Uterus (tissue), 4 donors: ENCODE results near the gene DHX35. TPM values are rescaled to one million over a fixed set of nuclear protein-coding genes. Genes with fewer than 3 reads are reported as not detected.
"Not testable (repeated sequence)": the region's sequence is repeated elsewhere in the genome, so short reads cannot be mapped to it uniquely, and the experiment has no call there.

Experiments used
- DNase-seq, 2 donors: peaks; one replicate each; pipeline ENCODE4 v3.0.0-alpha.2; 2019 to 2020
- H3K27ac ChIP-seq, 2 donors: fragments of 200-600 bp; sonication (generic); 1 replicate in 1 of 2; 2 replicates in 1 of 2; pipeline ENCODE4 v1.5.1; 2016 to 2018
- H3K27me3 ChIP-seq, 2 donors: fragments of 200-600 bp; sonication (generic); one replicate each; pipeline ENCODE4 v1.5.1; 2018 to 2019; ENCODE audit warnings: control low read depth in 1 of 2
- H3K36me3 ChIP-seq, 2 donors: fragments of 200-600 bp; sonication (generic); one replicate each; pipeline ENCODE4 v1.5.1; 2019; ENCODE audit warnings: control low read depth in 1 of 2
- H3K4me1 ChIP-seq, 2 donors: fragments of 200-600 bp; sonication (generic); one replicate each; pipeline ENCODE4 v1.5.1; 2018 to 2019; ENCODE audit warnings: control low read depth in 1 of 2
- H3K4me3 ChIP-seq, 2 donors: fragments of 200-600 bp; sonication (generic); 1 replicate in 1 of 2; 2 replicates in 1 of 2; pipeline ENCODE4 v1.5.1; 2018 to 2019; ENCODE audit warnings: mild to moderate bottlenecking in 1 of 2
- H3K9me3 ChIP-seq, 2 donors: fragments of 200-600 bp; sonication (generic); one replicate each; pipeline ENCODE4 v1.5.1; 2019; ENCODE audit warnings: control low read depth in 1 of 2
- POLR2A ChIP-seq, 2 donors: fragments of 450-650 bp; IDR thresholded peaks; one replicate each; pipeline ENCODE4 v1.6.1; 2016; ENCODE audit warnings: antibody characterized with exemption in 2 of 2, mild to moderate bottlenecking in 1 of 2, moderate library complexity in 1 of 2
- intact Hi-C: fragments of 100-400 bp; cut with DNase I; formaldehyde crosslinking; loops from one replicate; pipeline ENCODE4 v1.15.1; 2023; ENCODE audit warnings: low total_unique reads
- total RNA-seq, 4 donors: library from RNA; depleted of rRNA in 3 of 4; stranded (reverse); fragments of >200 nt in 3 of 4; gene quantifications; one replicate each; pipeline versions ENCODE4 v1.1.0 to v1.2.4, GENCODE V29; 2014 to 2023
- TF ChIP-seq, protein P1 (sequence below), 4 experiments: fragments of 200-600 bp in 2 of 4; fragments of 450-650 bp in 2 of 4; sonication (generic) in 2 of 4; IDR thresholded peaks; one replicate each; pipeline ENCODE4 v1.5.1; 2016 to 2019; ENCODE audit warnings: antibody characterized with exemption in 4 of 4, mild to moderate bottlenecking in 2 of 4, moderate library complexity in 1 of 4
- donor health status: DM: yes; HTN: yes; CAD: no.

The DHX35 gene
- total RNA-seq, 4 donors from 2014 or later: 17.7 to 23.5 (median 21.6) TPM

DNA sequence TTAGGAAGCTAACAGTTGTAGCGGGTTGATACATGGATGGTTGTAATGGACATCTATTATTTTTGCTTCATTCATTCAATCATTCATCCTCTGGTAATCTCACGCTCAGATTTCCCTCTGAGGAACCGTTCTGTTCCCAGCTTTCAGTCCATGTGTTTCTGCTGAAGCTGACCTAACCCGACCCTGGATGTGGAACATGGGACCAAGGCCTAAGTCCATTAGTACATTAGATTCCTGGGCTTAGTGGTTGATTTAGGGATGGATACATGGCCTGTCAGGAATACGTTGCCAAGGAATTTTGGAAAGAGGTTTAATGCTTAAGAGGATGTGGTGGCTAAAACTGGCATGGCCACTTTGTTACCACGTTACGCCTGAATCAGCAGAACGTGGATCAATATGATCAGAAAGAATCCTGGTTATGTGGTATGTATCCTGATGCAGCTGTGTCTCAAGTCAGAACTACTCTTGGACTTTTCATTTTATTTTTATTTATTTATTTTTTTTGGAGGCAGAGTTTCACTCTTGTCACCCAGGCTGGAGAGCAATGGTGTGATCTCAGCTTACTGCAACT is 4.1 kb upstream of the DHX35 start:
- Histone ChIP-seq H3K27ac (no peak overlapping the region), H3K4me1 (no peaks in the 10 kb centered on the region), H3K4me3 (no peak overlapping the region), H3K36me3 (no peaks in the 10 kb centered on the region), H3K9me3 (no peaks in the 10 kb centered on the region), H3K27me3 (no peaks in the 10 kb centered on the region)
- no peak for TF ChIP-seq POLR2A (IDR thresholded peaks at IDR 0.05)
- TF ChIP-seq, protein P1, sequence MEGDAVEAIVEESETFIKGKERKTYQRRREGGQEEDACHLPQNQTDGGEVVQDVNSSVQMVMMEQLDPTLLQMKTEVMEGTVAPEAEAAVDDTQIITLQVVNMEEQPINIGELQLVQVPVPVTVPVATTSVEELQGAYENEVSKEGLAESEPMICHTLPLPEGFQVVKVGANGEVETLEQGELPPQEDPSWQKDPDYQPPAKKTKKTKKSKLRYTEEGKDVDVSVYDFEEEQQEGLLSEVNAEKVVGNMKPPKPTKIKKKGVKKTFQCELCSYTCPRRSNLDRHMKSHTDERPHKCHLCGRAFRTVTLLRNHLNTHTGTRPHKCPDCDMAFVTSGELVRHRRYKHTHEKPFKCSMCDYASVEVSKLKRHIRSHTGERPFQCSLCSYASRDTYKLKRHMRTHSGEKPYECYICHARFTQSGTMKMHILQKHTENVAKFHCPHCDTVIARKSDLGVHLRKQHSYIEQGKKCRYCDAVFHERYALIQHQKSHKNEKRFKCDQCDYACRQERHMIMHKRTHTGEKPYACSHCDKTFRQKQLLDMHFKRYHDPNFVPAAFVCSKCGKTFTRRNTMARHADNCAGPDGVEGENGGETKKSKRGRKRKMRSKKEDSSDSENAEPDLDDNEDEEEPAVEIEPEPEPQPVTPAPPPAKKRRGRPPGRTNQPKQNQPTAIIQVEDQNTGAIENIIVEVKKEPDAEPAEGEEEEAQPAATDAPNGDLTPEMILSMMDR (IDR thresholded peaks at IDR 0.05): no peak
- intact Hi-C loops: no loop called here
- no peak for DNase-seq

DNA sequence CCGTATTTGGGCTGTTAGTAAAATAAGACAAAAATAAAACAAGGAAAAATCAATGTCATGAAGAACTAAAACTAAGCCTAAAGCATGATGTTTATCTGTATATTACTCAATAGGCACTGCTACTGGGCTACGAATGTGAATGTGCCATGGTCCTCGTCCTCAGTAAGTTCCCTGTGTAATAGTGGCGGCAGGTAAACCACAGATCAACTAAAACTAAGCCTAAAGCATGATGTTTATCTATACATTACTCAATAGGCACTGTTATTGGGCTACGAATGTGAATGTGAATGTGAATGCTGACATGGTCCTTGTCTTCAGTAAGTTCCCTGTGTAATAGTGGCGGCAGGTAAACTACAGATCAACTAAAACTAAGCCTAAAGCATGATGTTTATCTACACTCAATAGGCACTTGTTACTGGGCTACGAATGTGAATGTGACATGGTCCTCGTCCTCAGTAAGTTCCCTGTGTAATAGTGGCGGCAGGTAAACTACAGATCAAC is 1.9 kb upstream of the DHX35 start:
- H3K27ac ChIP-seq, H3K36me3 ChIP-seq, H3K27me3 ChIP-seq, H3K4me1 ChIP-seq, intact Hi-C loops, DNase-seq, H3K4me3 ChIP-seq, H3K9me3 ChIP-seq: not testable (repeated sequence)

DNA sequence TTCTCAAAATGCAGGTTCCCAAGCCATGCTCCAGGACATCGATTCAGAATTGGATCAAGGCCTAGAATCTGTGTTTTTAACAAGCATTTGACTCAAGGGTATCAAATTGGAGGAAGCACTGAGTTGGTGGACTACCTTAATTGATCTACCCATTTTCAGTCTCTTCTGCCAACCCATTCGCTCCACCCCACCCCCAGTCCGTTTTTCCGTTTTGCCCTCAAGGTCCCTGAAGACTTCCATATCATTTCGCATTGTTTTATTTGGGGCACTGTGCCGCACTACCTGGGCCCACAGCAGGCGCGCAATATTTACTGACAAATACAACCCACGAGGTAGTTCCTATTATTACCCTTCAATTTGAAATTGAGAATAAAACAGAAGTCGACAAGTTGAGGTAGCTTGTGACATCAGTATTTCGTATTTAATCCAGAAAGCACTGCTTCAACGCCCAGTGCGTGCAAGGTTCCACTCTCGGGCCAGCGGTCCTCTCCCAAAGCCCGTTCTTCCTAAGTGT is 557 bp upstream of the DHX35 start:
- peak in 1 of 2 donors; percentile 18 for DNase-seq
- intact Hi-C loops: no loop called here

DNA sequence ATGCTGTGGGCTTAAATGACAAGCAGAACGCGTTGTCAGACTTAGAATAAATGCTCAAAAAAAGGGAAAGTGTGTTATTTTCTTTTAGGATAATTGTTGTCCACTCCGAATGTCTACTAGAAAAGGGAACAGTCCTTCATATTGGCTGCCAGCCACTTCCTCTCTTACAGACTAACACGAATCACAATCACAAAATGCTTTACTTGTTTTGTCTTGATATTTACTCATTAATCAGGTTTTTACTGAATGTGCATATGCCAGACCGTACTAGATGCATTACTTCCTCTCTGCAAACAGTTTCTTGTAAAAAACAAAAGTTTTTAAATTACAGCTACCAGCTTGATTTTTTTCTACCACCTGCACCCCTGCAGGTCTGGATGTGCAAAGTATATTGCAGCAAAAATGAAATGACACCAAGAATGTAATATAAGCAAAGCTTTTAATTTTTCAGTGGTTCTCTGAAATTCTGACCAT is 821 bp downstream of the DHX35 start:
- TF ChIP-seq, protein P1 (IDR thresholded peaks at IDR 0.05): no peak
- TF ChIP-seq POLR2A (IDR thresholded peaks at IDR 0.05): no peak
- Histone ChIP-seq H3K27ac (peak overlapping the region; percentile 85 to 96), H3K9me3 (no peaks in the 10 kb centered on the region), H3K36me3 (no peaks in the 10 kb centered on the region), H3K27me3 (no peaks in the 10 kb centered on the region), H3K4me1 (no peaks in the 10 kb centered on the region), H3K4me3 (peak overlapping the region; percentile 81 to 97)
- intact Hi-C loops: no loop called here
- no peak for DNase-seq

More for the DNA sequence above, 557 bp upstream of the DHX35 start:
- Histone ChIP-seq H3K9me3 (no peaks in the 10 kb centered on the region), H3K36me3 (no peaks in the 10 kb centered on the region), H3K4me1 (no peaks in the 10 kb centered on the region), H3K4me3 (peak overlapping the region; percentile 81 to 97), H3K27ac (peak overlapping the region; percentile 81 to 96), H3K27me3 (no peaks in the 10 kb centered on the region)
- TF ChIP-seq, protein P1 (IDR thresholded peaks at IDR 0.05): no peak
- no peak for TF ChIP-seq POLR2A (IDR thresholded peaks at IDR 0.05)

DNA sequence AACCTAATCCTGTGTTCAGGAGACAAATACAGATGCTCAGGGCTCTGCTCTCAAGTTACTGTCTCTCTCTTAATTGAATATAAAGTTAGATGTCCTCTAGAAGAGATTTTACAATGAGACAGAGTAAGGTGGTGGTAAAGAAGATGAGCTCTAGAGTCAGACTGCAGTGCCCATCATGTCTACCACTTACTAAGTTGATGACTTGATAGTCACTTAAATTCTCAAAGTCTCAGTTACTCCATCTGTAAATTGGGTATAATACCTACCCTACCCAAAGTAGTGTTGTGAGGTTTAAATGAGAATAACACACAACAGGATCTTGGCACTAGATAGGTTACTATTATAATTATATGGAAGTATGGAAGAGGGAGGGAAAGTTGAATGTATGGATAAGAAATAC is 1.6 kb downstream of the DHX35 start:
- H3K4me3 ChIP-seq: no peak overlapping the region
- no peaks in the 10 kb centered on the region for H3K27me3 ChIP-seq
- no peaks in the 10 kb centered on the region for H3K36me3 ChIP-seq
- DNase-seq: no peak
- intact Hi-C loops: no loop called here
- TF ChIP-seq, protein P1 (IDR thresholded peaks at IDR 0.05): no peak
- no peak for TF ChIP-seq POLR2A (IDR thresholded peaks at IDR 0.05)
- no peak overlapping the region for H3K27ac ChIP-seq
- no peaks in the 10 kb centered on the region for H3K4me1 ChIP-seq
- H3K9me3 ChIP-seq: no peaks in the 10 kb centered on the region
